GM12864 (cell line): ENCODE data around the gene HDAC4.

Experiments
- DNase-seq: peaks from one replicate; pipeline ENCODE4 v3.0.0-alpha.2; 2011; ENCODE audit warnings: low read depth
- H3K4me3 ChIP-seq: 2 replicates; pipeline ENCODE4 v1.5.1; 2011; ENCODE audit warnings: mild to moderate bottlenecking, low read depth, low read length, control low read depth
- CTCF ChIP-seq: IDR thresholded peaks from 2 replicates; pipeline ENCODE4 v1.5.1; 2011; ENCODE audit warnings: low read depth, mild to moderate bottlenecking, moderate library complexity, low read length, control low read depth, inconsistent platforms; ENCODE audit errors: missing control alignments

Gene HDAC4

GRCh38 chr2:239392688-239393387 is 8.0 kb downstream of the HDAC4 start:
- no peak overlapping the region for H3K4me3 ChIP-seq
- DNase-seq: no peak
- TF ChIP-seq CTCF: no peak

- no peak for DNase-seq
- no peak for TF ChIP-seq CTCF
- no peak overlapping the region for H3K4me3 ChIP-seq
These were observed 8.8 kb downstream of the HDAC4 start for GRCh38 chr2:239392072-239392357.

- no peak for TF ChIP-seq CTCF
- no peak for DNase-seq
These were observed 9.3 kb downstream of the HDAC4 start for GRCh38 chr2:239391286-239392071.

GRCh38 chr2:239390546-239391285 is 10.1 kb downstream of the HDAC4 start:
- H3K4me3 ChIP-seq: no peak overlapping the region
- TF ChIP-seq CTCF: no peak
- no peak for DNase-seq

More at GRCh38 chr2:239391286-239392071, 9.3 kb downstream of the HDAC4 start:
- no peak overlapping the region for H3K4me3 ChIP-seq

GRCh38 chr2:239389414-239390329 is 11.1 kb downstream of the HDAC4 start:
- no peak for TF ChIP-seq CTCF
- DNase-seq: no peak
- H3K4me3 ChIP-seq: no peak overlapping the region
